HG02870 (cell line): ENCODE measurements around the gene DAB1.

Source experiments
- ATAC-seq: cut with Tn5 transposase; IDR thresholded peaks from one replicate; pipeline ENCODE4 v1.9.1; 2021; ENCODE audit warnings: mild to moderate bottlenecking, moderate library complexity; ENCODE audit not compliant: unreplicated experiment

The DAB1 gene

DNA sequence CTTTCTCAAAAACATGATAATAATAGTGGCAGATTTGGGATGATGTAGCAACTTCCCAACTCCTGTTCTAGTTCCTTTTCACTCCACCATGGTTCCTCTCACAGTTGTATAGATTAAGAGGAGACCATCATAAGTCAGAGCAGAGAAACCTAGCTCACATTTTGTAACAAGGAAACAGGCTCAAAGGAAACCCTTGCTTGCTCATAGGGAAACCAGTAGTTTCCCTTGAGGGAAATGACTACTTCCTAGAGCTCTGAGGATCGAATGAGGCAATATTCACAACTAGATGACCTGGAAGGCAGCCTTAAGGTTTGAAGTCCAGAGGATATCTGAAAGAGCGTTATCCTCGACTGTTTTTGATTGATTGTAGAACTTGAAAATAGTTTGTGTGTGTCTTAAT is 382.0 kb downstream of the DAB1 start:
- ATAC-seq, result no peak

DNA sequence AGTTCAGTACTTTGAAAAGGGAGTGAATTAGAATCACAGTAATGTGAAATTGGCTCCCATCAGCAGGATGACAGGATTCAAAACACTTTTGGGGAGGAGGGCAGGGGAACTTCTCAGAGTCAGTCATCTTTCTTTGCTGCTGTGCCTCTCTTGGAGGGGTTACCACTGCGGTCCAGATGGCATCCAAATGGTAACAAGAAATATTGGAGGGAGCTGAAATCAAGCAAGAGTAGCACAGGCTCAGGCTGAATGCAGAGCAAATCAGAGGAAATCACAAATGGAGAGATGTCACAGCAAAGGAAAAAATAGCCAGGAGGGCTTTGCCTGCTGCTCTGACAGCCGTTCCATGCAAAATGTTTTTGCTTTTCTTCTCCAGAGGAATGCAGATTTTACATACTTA is 383.0 kb downstream of the DAB1 start:
- ATAC-seq, result no peak

DNA sequence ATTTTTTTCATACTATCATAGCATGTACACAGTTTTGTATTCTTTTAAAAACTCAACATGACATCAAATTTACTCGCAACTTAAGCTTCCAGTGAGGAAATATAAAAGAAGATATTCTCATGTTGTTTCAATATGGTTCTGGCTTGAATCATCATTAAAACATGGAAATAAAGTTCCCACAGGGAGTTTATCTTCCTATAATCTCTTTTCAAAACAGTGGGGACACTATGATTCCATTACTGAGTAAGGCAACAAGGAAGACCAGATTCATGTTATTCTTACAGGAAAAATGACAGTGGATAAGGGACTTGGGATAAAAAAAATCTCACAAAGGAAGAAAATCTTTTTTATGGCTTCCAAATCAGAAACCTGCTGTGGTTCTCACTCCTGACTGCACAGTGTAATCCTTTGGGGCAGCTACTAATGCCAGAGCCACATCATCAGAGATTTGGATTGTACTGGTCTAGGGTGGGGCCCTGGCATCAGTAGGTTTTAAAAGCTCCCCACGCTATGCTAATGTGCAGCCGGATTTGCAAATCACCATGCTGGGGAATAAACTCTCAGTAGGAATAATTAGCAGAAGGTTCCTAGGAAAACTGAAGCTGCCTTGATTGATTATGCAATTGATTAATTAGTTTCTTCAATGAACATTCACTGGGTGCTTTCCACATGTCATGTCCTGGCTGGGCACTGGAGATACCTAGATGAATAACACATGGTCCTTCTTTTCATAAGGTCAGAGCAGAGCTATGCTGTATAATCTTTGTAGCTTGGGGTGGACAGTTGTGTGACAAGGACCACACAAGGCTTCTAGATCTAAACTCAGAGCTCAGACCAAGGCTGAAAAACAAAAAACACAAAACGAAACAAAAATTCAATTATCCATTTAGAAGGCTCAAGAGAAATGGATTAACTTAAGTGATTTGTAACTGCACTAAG is 386.9 kb downstream of the DAB1 start:
- no peak for ATAC-seq

DNA sequence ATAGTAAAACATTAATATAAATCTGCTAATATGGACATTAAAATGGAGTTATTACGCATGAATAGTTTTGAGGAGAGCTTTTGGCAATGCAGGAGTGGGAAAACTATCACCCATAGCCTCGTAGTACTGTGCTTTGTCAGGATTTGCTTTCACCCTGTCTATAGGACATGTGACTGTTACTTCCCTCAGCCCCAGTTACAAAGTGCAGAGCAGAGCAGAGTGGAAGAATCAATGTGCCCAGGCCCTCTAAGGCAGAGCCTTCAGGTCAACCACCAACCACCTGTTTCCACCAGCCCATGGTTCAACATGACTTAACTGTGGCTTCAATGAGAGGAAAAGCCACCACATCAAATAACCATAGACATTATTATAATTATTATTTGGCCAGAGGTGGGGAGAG is 389.1 kb downstream of the DAB1 start:
- no peak for ATAC-seq

DNA sequence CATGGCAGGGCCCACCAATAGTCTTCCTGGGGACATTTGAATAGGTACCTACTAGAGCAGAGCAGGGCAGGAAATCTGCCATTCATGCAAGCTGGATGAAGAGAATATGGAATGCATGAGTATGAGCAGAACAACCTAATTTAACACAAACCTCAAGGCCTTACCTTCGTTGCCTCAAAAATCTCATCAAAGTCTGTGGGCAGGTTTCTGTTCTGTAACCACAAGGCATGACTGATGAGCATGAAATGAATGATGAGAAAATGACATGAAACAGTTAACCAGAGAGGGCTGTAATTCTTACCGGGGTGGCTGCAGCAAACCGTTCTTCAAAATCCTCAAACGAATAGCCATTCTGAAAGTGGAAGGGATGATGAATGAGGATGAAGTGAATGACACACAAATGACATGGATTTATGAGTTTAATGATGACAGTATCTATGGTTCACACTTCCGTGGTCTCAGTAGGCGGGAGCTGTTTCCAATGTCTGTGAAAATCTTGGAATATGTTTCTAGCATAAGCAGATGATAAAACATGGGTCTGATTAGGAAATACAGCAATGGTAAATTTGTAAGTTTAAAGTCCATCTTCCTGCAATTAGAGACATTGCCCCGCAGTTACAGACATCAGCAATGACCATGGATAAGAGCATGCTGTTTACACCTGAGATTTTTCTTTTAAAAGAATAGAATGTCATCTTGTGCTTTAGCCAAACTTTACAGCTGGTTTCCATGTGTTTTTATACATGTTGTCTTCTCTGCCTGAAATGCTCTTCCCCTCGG is 390.4 kb downstream of the DAB1 start:
- no peak for ATAC-seq

DNA sequence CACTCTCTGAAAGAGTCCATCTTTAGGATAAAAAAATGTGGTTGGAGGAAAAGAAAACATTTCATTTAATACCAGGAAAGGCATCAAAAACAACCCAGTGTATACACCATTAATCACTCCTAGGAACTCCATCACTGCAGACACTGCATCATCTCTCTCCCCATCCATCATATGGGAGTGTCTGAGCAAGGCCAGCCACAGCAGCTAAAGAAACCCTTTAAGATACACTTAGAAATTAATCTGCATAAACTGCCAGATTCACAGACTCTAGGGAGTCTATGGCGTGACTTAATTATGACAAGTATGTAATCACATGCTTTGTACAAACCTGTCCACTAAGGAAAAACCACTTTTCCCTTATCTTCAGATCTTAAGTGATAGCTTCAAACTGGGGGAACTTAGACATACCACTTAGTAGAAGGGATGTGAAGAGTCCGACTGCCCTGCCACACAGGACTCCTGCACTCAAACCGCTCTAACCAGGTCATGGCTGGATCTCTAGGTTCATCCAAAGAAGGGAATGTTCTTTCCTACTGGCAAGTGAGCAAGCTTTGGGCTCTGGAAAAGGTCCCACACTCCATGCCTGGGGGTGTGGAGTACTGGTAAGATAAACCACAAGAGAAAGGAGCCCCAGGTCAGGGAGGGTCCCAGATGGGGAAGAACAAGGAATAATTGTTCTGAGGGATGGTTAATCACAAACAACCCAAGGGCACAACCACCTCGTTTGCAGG is 397.1 kb downstream of the DAB1 start:
- no peak for ATAC-seq

DNA sequence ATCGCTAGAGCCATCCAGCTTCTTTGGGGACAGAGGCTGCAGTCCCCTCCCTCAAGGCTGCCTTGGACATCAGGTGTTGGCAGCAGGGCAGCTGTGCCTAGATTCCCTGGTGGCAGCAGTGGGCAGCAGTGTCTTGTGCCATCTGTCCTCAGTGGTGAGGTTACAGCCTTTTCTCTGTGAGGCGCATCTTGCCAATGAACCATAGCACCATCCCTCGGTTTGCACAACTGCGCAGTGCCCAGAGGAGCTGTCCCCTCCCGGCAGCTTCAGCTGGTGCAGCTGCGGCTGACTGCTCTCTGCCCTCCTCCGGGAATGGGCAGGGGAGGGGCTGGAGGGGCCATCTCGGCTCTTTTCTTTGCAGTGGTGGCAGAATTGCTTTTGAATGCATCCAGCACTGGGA is 399.0 kb downstream of the DAB1 start:
- no peak for ATAC-seq

DNA sequence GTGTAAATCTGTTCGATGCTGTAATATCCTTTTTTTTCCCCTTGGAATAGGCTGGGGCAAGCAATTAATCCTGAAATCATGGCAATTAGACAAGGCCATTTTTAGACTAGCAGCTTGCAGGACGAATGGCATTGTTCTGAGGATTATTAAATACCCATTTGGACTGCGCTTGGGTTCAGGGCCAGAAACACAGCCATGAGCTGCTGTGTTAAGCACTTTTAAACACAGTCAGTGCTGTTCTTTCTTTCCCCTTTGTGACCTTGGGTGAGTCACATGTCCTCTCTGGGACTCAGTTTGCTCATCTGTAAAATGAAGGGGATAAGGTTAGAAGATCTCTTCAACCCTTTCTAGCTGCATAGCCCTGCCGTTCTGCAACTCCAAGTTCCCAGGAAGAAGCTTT is 399.4 kb downstream of the DAB1 start:
- no peak for ATAC-seq

DNA sequence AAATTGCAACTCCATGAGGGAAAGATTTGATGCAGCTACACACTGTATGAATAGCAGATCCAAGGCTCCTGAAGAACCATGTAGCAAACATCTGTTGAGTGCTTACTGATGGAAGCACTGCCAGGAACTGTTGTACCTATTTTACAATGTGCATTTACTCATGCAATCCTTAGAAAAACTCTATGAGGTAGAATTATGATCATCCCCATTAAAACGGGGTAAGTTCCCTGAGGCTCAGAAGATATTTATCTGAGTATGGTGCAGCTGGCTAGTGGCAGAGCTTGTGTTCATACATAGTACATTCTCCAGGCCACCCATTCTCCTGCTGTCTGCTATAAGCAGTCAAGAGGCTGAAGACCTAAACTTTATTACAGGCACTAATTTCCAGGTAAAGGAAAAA is 403.6 kb downstream of the DAB1 start:
- ATAC-seq, result no peak

DNA sequence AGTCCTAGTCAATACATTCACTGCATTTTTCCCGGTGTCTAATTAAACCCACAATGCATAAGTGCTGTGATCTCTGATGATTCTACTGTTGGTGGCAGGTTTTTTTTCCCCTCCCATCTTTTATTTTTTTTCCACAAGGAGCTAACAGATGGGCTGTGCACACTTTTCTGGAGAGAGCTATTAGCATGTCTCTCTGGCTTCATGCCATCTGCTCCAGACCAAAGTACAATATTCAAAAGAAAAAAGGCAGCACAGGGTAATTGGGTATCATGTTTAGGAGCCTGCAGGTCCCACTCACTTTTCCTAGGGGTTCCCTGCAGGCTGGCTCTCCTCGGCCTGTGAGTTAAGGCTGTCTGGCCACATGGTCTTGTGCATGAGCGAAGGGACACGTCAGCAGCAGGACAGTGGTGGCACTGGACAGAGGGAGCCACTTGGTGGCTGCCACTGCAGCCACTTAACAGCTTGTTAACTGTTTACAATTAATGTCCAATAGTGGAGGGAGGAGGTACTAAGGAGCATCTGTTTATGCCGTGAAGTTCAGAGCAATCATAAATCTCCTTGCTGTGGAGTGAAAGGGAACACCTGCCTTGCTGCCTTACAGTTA is 404.5 kb downstream of the DAB1 start:
- no peak for ATAC-seq

DNA sequence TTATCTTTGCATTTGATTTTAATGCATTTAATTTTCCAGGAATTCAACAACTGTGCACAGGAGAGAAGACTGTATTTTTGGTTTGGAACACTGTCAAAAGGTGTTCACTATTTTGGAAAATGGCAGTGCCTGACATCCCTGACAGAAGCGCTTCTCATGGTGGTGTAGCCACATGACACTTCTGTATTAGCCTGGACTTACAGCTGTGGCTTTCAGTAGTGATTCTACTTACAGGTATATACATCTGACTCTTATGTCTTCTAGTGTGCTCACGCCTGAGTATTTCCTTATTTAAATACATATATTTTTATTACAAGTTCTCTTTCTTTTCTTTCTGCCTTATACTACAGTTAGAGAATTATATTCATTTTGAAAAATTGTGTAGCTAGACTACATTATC is 405.7 kb downstream of the DAB1 start:
- ATAC-seq, result no peak

DNA sequence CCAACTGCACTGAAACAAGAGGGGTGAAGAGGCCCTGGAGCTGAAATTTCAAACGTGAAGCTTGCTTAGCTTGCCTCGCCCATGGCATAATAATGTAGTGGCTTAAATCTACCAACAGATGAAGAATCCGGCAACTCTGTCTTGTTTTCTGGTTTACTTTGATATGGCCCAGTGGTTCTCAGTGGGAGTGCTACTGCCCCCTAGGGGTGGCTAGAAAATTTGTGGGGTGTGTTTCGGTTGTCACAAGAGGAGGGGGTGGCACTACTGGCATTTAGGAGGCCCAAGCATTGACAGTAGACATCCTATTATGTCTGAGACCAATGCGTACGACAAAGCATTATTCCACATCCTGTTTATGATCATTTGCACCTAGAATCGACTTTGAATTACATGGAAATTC is 406.1 kb downstream of the DAB1 start:
- no peak for ATAC-seq

DNA sequence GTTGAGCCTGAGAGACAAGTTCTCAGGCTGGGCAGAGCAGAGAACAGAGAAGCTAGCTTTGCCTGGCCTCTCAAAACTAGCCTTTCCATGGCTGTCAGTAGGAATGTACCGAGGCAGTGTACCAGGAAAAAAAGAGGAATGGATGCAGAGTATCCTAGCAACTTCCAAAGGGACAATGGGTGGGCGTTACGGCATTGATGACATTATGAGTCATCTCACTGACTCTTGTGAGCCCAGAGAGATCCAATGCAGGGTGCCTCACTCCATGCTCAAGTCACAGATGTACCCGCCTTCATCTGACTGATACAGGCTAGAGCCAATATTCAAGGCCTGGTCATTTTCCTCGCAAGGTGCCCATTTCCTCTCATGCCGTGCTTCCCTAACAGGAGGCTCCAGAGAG is 406.7 kb downstream of the DAB1 start:
- ATAC-seq, result no peak

DNA sequence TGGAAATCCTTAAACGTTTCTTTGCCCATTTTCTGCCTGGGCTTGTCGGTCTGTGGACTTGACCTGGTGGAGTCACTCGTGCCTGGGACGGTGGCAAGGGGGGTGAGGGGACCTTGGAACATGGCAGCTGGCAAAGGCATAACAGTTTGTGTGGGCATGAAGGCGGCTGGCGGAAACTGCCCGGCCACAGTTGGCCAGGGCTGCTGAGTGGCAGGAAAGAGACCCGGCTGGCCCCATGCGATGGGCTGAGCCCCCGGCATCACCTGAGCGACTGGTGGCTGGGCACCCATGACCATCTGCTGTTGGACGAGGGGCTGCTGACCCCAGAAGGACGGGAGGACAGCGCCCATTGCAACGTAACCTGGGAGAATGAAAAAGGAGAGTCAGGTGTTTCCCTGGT is 408.8 kb downstream of the DAB1 start:
- ATAC-seq, result no peak

DNA sequence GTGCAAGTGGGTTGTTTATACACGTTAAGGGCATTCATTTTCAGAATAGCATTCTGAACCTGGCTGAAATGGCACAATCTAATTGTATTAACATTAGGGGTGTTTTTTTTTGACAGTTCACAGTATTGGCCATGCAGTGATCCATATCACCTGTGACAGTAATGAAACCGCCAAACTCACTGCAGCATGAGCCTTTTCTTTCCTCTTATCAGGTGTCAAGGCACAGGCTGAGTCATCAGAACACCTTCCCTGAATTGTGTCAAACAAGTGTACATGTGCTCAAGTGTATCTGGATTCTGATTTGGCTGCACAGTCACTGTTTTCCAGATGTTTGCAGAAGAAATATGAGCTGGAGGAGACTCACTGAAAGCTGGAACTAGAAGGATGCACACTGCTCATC is 410.3 kb downstream of the DAB1 start:
- ATAC-seq, result no peak

DNA sequence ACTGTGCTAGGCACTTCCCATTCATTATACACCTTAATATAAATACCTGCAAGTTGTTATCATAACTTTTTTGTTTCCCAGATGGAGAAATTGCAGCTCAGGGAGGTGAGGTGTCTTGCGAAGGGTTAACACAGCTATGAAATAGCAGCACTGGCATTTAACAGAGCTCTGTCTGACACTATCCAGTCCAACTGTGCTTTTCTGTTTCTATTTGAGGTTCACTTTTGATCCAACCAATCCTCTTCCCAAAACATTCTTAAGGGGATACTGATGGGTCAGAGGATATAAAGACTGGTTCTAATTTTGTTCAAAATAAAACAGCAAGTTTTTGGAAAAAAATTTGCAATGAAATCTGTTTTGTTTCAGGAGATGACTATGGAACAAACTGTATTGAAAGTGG is 411.5 kb downstream of the DAB1 start:
- no peak for ATAC-seq

DNA sequence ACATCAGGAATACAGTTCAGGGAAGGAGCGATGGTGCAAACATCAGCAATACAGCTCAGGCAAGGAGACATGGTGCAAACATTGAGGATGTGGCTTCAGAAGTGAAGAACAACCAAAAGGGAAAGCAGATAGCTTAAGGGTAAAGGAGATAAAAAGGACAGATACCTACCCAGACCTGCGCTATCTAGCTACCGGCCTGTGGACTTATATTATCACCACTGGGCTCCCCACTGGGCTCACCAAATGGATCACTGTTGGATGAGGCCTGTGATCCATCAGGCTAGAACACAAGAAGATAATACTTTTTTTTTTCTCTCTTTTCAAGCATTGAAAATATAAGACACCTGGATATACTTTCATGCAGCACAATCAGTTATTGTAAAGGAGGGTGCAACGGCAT is 413.3 kb downstream of the DAB1 start:
- ATAC-seq, result no peak

DNA sequence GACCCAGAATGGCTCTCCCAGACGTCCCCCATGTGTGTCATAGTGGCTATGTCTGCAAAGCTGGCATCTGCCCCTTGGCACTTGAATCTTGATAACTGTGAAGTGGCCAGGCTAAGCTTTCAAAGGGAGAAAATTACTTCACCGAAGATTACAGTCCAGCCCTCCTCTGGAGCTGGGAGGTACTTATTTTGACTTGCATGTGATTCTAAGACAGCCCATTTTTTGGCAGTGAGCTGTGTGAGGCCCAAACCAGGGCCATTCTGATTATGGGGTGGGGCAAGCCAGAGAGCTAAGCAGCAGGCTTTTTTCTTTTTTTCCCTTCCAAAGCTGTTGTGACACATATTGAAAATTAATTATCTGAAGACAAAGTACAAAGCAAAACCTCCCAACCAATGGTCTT is 415.9 kb downstream of the DAB1 start:
- ATAC-seq, result no peak

DNA sequence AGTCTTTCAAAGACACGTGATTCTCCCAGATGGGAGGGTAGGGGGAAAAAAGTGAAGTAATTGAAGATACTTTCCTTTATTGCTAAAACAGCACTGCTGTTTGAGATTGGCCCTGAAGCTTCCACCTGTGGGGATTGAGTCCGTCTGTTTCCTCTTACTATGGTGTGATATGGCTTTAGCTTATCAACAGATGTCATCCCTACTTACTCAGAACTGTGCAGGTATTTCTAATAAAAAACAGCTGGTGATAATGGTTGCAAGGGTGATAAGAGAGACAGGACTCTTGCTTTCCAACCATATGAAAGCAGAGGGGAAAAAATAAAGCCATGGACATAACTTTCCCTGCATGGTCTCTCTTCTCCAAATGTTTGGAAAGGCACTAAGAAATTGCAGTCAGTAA is 416.4 kb downstream of the DAB1 start:
- ATAC-seq, result no peak

DNA sequence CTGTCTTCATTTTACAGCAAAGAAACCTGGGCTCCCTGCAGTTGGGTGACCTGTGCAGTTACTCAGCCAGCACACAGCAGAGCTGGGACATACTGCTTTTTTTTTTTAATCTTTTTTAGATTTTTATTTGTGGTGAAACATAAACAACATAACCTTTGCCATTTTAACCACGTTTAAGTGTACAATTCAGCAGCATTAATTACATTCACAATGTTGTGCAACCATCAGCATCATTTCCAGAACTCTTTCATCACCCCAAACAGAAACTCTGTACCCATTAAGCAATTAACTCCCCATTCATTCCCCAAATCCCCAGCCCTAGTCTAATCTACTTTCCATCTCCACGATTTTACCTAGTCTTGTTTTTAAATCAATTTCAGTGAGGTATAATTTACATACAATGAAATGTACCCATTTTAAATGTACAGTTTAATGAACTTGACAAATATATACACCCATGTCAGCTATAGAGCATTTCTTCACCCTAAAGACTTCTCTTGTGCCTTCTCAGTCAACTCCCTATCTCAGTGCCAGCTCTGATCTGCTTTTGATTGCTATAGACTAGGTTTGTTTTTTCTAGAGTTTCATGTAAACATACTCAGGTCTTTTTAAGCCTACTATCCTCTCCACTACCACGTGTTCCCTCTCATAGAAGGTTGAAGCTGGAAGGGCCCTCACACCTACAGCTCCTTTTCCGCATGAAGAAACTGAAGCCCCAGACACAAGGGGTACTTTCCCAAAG is 420.3 kb downstream of the DAB1 start:
- ATAC-seq, result no peak
